WTC11 (cell line): Measurements from ENCODE around the gene LCN10. TPM values are rescaled to one million over a fixed set of nuclear protein-coding genes. Genes with fewer than 3 reads are reported as not detected.

Source experiments
- ATAC-seq: fragments of 200-7000 bp; cut with Tn5 transposase; 2 replicates; pipeline ENCODE4 v1.10.0; 2021; ENCODE audit warnings: mild to moderate bottlenecking, moderate library complexity
- CTCF ChIA-PET: fragments of 300-600 bp; sonication (Branson Sonifier 250); formaldehyde crosslinking; loops from one replicate; lab custom pipeline; 2021; ENCODE audit warnings: antibody characterized with exemption; lab: Charles Lee
- POLR2A ChIA-PET: fragments of 350-600 bp; sonication (Branson Sonifier 250); formaldehyde crosslinking; loops from one replicate; lab custom pipeline; 2021; ENCODE audit warnings: antibody characterized with exemption; lab: Charles Lee
- DNase-seq: peaks from one replicate; pipeline ENCODE4 v3.0.0; 2021; ENCODE audit warnings: low spot score
- H3K27ac Mint-ChIP-seq: 2 replicates; pipeline ENCODE4 v1.8.0; 2021; ENCODE audit warnings: mixed read lengths
- H3K27me3 Mint-ChIP-seq: 2 replicates; pipeline ENCODE4 v1.8.0; 2021; ENCODE audit warnings: low read depth, mild to moderate bottlenecking, moderate library complexity, mixed read lengths
- H3K36me3 Mint-ChIP-seq: 2 replicates; pipeline ENCODE4 v1.8.0; 2021; ENCODE audit warnings: mixed read lengths
- H3K4me1 Mint-ChIP-seq: 2 replicates; pipeline ENCODE4 v1.8.0; 2022; ENCODE audit warnings: mixed read lengths
- H3K4me3 Mint-ChIP-seq: 2 replicates; pipeline ENCODE4 v1.8.0; 2021; ENCODE audit warnings: mild to moderate bottlenecking, moderate library complexity, mixed read lengths
- H3K9me3 Mint-ChIP-seq: 2 replicates; pipeline ENCODE4 v1.8.0; 2021; ENCODE audit warnings: mixed read lengths
- AFF4 ChIP-seq: sonication (generic); formaldehyde crosslinking; IDR thresholded peaks from 2 replicates; pipeline ENCODE4 v1.8.1; 2023; ENCODE audit warnings: mild to moderate bottlenecking, missing genetic modification reagents, borderline replicate concordance
- GRHL2 ChIP-seq: fragments of 250-450 bp; sonication (Bioruptor Pico); IDR thresholded peaks from 2 replicates; pipeline ENCODE4 v1.8.0; 2022; ENCODE audit warnings: mild to moderate bottlenecking, moderate library complexity; ENCODE audit not compliant: insufficient replicate concordance, severe bottlenecking
- NR1H2 ChIP-seq: sonication (generic); formaldehyde crosslinking; IDR thresholded peaks from 2 replicates; pipeline ENCODE4 v1.9.0; 2021; ENCODE audit warnings: mild to moderate bottlenecking, moderate library complexity, missing genetic modification reagents
- ZBTB21 ChIP-seq: sonication (generic); formaldehyde crosslinking; IDR thresholded peaks from 2 replicates; pipeline ENCODE4 v1.8.1; 2023; ENCODE audit warnings: mild to moderate bottlenecking, missing genetic modification reagents, borderline replicate concordance
- ZBTB43 ChIP-seq: sonication (generic); formaldehyde crosslinking; IDR thresholded peaks from 2 replicates; pipeline ENCODE4 v1.8.1; 2023; ENCODE audit warnings: mild to moderate bottlenecking, missing genetic modification reagents
- ZNF121 ChIP-seq: sonication (generic); formaldehyde crosslinking; IDR thresholded peaks from 2 replicates; pipeline ENCODE4 v1.8.0; 2023; ENCODE audit warnings: missing genetic modification reagents
- ZNF219 ChIP-seq: sonication (generic); formaldehyde crosslinking; IDR thresholded peaks from 2 replicates; pipeline ENCODE4 v1.8.0; 2023; ENCODE audit warnings: missing genetic modification reagents, mild to moderate bottlenecking, borderline replicate concordance
- ZNF317 ChIP-seq: sonication (generic); formaldehyde crosslinking; IDR thresholded peaks from 2 replicates; pipeline ENCODE4 v1.8.1; 2023; ENCODE audit warnings: low read depth, mild to moderate bottlenecking, moderate library complexity, missing genetic modification reagents, borderline replicate concordance
- ZNF512 ChIP-seq: sonication (generic); formaldehyde crosslinking; IDR thresholded peaks from 2 replicates; pipeline ENCODE4 v1.8.1; 2022; ENCODE audit warnings: missing genetic modification reagents, borderline replicate concordance
- ZNF532 ChIP-seq: fragments of 250-450 bp; sonication (Bioruptor Pico); IDR thresholded peaks from 2 replicates; pipeline ENCODE4 v1.9.0; 2021; ENCODE audit warnings: mild to moderate bottlenecking, borderline replicate concordance
- total RNA-seq: library from RNA; stranded (reverse); gene quantifications from 3 replicates; pipeline ENCODE4 v1.2.3, GENCODE V29; 2021
- TF ChIP-seq, protein P1 (sequence below): fragments of 250-450 bp; sonication (Bioruptor Pico); conservative IDR thresholded peaks from 2 replicates; pipeline ENCODE4 v1.9.0; 2021; ENCODE audit warnings: mild to moderate bottlenecking
- TF ChIP-seq, protein P2 (sequence below): sonication (generic); formaldehyde crosslinking; IDR thresholded peaks from 2 replicates; pipeline ENCODE4 v1.8.0; 2023; ENCODE audit warnings: mild to moderate bottlenecking, missing genetic modification reagents
- TF ChIP-seq, protein P3 (sequence below): sonication (generic); formaldehyde crosslinking; IDR thresholded peaks from 2 replicates; pipeline ENCODE4 v1.8.1; 2023; ENCODE audit warnings: mild to moderate bottlenecking, missing genetic modification reagents, moderate library complexity
- TF ChIP-seq, protein P4 (sequence below): fragments of 250-450 bp; sonication (Bioruptor Pico); IDR thresholded peaks from 2 replicates; pipeline ENCODE4 v1.8.0; 2021; ENCODE audit warnings: mild to moderate bottlenecking

Gene LCN10
- total RNA-seq, 1 experiment from 2014 or later, result 2.4 TPM

- DNase-seq, result no peak
- ATAC-seq, result peak; percentile 10
- Mint-ChIP-seq H3K27ac (no peak overlapping the region), H3K4me1 (peaks cover 21% of the 10 kb centered on the region), H3K36me3 (peaks cover 29% of the 10 kb centered on the region), H3K4me3 (peak overlapping the region; percentile 64), H3K9me3 (no peaks in the 10 kb centered on the region), H3K27me3 (no peaks in the 10 kb centered on the region)
- ChIA-PET CTCF (interaction anchor here (0.8 to 3.4 kb wide), 25 partner anchors 9 to 383 kb away, joined by 3 to 40 read pairs (median 5); partner anchors contain the start of genes AGPAT2, FBXW5, LCN10 and LCN15), POLR2A (interaction anchor here (1.2 to 1.3 kb wide), 2 partner anchors 9 to 18 kb away, joined by 3 read pairs; no protein-coding TSS in a partner anchor)
- TF ChIP-seq ZNF532 (no peak), ZNF512 (CRISPR knock-in tag) (no peak), ZNF219 (CRISPR knock-in tag) (no peak), ZNF121 (CRISPR knock-in tag) (no peak), GRHL2 (CRISPR knock-in tag) (no peak), ZNF317 (CRISPR knock-in tag) (no peak), ZBTB43 (CRISPR knock-in tag) (no peak), AFF4 (CRISPR knock-in tag) (no peak), NR1H2 (no peak), ZBTB21 (CRISPR knock-in tag) (no peak)
- TF ChIP-seq, protein P1, sequence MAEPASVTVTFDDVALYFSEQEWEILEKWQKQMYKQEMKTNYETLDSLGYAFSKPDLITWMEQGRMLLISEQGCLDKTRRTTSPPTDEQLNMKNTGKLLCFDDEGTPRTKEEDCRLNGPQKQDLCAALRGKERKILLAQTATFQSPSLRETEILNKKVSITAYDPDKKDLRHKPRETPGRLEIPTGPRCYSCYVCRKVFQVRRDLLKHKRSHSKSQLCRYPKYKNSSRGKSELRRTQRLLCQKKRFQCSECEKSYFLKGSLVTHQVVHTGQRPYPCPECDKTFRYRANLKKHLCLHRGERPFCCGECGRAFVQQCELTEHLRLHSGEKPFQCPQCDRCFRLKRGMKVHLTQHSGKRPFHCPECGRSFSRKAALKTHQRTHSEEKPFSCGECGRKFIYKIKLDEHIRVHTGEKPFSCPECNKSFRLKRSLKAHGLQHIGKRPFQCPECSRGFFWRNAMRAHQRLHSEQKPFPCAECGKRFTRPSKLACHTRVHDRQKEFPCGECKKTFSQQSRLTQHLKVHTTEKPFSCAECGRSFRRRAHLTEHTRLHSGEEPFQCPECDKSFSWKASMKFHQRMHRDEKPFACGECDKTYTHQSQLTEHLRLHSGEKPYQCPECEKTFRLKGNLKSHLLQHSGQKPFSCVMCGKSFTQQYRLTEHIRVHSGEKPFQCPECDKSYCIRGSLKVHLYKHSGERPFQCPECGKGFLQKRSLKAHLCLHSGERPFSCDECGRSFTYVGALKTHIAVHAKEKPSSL (CRISPR knock-in tag), result no peak
- TF ChIP-seq, protein P2, sequence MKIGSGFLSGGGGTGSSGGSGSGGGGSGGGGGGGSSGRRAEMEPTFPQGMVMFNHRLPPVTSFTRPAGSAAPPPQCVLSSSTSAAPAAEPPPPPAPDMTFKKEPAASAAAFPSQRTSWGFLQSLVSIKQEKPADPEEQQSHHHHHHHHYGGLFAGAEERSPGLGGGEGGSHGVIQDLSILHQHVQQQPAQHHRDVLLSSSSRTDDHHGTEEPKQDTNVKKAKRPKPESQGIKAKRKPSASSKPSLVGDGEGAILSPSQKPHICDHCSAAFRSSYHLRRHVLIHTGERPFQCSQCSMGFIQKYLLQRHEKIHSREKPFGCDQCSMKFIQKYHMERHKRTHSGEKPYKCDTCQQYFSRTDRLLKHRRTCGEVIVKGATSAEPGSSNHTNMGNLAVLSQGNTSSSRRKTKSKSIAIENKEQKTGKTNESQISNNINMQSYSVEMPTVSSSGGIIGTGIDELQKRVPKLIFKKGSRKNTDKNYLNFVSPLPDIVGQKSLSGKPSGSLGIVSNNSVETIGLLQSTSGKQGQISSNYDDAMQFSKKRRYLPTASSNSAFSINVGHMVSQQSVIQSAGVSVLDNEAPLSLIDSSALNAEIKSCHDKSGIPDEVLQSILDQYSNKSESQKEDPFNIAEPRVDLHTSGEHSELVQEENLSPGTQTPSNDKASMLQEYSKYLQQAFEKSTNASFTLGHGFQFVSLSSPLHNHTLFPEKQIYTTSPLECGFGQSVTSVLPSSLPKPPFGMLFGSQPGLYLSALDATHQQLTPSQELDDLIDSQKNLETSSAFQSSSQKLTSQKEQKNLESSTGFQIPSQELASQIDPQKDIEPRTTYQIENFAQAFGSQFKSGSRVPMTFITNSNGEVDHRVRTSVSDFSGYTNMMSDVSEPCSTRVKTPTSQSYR (CRISPR knock-in tag), result no peak
- TF ChIP-seq, protein P3, sequence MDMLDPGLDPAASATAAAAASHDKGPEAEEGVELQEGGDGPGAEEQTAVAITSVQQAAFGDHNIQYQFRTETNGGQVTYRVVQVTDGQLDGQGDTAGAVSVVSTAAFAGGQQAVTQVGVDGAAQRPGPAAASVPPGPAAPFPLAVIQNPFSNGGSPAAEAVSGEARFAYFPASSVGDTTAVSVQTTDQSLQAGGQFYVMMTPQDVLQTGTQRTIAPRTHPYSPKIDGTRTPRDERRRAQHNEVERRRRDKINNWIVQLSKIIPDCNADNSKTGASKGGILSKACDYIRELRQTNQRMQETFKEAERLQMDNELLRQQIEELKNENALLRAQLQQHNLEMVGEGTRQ (CRISPR knock-in tag), result no peak
- TF ChIP-seq, protein P4, sequence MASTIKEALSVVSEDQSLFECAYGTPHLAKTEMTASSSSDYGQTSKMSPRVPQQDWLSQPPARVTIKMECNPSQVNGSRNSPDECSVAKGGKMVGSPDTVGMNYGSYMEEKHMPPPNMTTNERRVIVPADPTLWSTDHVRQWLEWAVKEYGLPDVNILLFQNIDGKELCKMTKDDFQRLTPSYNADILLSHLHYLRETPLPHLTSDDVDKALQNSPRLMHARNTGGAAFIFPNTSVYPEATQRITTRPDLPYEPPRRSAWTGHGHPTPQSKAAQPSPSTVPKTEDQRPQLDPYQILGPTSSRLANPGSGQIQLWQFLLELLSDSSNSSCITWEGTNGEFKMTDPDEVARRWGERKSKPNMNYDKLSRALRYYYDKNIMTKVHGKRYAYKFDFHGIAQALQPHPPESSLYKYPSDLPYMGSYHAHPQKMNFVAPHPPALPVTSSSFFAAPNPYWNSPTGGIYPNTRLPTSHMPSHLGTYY (CRISPR knock-in tag), result no peak
These were observed 13.6 kb downstream of the LCN10 start for GRCh38 chr9:136729144-136729543.
